HFF-Myc (cell line): ENCODE data around the gene LDLRAD1.

Source experiments
- DNase-seq: peaks from one replicate; pipeline ENCODE4 v3.0.0-alpha.2; 2011; ENCODE audit warnings: low read depth; ENCODE audit errors: extremely low read depth
- H3K4me3 ChIP-seq: replicated peaks from 2 replicates; pipeline ENCODE4 v1.5.1; 2011; ENCODE audit warnings: low read depth, mild to moderate bottlenecking, control low read depth, low read length
- CTCF ChIP-seq: IDR thresholded peaks from 2 replicates; pipeline ENCODE4 v1.5.1; 2012; ENCODE audit warnings: mild to moderate bottlenecking, low read depth, low read length, control low read depth; ENCODE audit errors: missing control alignments

The LDLRAD1 gene

GRCh38 chr1:53987880-53988279 is 30.1 kb downstream of the LDLRAD1 start:
- no peak for DNase-seq
- TF ChIP-seq CTCF = no peak
- H3K4me3 ChIP-seq = no peak overlapping the region

- no peak for TF ChIP-seq CTCF
- no peak for DNase-seq
- no peak overlapping the region for H3K4me3 ChIP-seq
Measured at GRCh38 chr1:53986458-53986857, 31.5 kb downstream of the LDLRAD1 start.

- no peak overlapping the region for H3K4me3 ChIP-seq
- no peak for TF ChIP-seq CTCF
- DNase-seq = no peak
Measured at GRCh38 chr1:53984726-53985125, 33.3 kb downstream of the LDLRAD1 start.

GRCh38 chr1:53982763-53983104 is 35.3 kb downstream of the LDLRAD1 start:
- no peak for TF ChIP-seq CTCF
- no peak for DNase-seq
- H3K4me3 ChIP-seq = peak overlapping the region; percentile 25

GRCh38 chr1:53982034-53982762 is 35.8 kb downstream of the LDLRAD1 start:
- peak; percentile 35 for DNase-seq
- peak overlapping the region; percentile 25 for H3K4me3 ChIP-seq
- TF ChIP-seq CTCF = no peak

GRCh38 chr1:53981220-53981619 is 36.8 kb downstream of the LDLRAD1 start:
- no peak for TF ChIP-seq CTCF

More at GRCh38 chr1:53981220-53981619, 36.8 kb downstream of the LDLRAD1 start:
- no peak for DNase-seq
- H3K4me3 ChIP-seq = no peak overlapping the region
